Activated CD4-positive, alpha-beta T cell treated with anti-CD3 and anti-CD28 coated beads for 24 hours (primary cell): ENCODE results near the gene COG5.

Experiments used
- DNase-seq, 2 donors: peaks; one replicate each; pipeline ENCODE4 v3.0.0-alpha.2; 2020; ENCODE audit warnings: low read depth in 2 of 2

The COG5 gene

GRCh38 chr7:107332488-107333269, 231.0 kb downstream of the COG5 start:
- DNase-seq = no peak

- DNase-seq = no peak
These were observed 233.2 kb downstream of the COG5 start for GRCh38 chr7:107330478-107330877.

DNA sequence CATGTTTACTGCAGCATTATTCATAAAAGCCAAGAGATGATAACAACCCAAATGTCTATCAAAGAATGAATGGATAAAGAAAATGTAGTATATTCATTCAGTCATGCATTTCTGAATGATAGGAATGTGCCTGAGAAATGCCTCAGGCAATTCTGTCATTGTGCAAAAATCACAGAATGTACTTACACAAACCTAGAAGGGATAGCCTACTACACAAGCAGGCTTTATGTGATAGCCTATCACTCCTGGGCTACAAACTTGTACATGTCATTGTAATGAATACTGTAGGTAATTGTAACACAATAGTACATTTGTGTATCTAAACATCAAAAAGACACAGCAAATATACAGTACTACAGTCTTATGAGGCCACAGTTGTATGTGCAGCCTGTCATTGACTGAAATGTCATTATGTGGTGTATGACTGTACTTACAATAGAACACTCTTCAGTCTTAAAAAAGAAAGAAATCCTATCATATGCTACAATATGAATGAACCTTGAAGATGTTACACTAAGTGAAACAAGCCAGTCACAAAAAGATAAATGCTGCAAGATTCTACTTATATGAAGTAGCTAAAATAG, 235.6 kb downstream of the COG5 start:
- no peak for DNase-seq

- no peak for DNase-seq
These were observed 237.7 kb downstream of the COG5 start for GRCh38 chr7:107326061-107326460.

GRCh38 chr7:107322015-107322414, 241.7 kb downstream of the COG5 start:
- no peak for DNase-seq

GRCh38 chr7:107321611-107322010, 242.1 kb downstream of the COG5 start:
- DNase-seq = no peak

DNA sequence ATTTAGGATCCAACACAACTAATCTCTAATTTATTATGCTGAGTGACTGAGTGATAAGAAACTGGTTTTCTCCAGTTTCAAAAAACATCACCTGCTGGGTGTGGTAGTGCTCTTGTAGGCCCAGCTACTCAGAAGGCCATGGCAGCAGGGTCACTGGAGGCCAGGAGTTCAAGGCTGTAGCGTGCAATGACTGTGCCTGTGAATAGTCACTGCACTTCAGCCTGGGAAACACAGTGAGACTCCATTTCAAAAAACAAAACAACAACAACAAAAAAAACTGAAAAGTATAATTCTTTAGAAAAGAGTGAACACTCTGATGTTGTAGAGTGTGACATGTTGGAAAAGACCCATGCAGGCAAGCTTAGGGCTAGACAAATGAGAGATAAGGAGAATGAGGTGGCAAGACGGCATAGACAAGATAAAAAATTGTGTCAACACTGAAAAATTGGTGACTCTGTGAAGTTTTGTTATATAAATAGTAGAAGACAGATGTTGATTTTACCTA, 243.9 kb downstream of the COG5 start:
- no peak for DNase-seq

GRCh38 chr7:107318523-107319160, 245.1 kb downstream of the COG5 start:
- DNase-seq = no peak

DNA sequence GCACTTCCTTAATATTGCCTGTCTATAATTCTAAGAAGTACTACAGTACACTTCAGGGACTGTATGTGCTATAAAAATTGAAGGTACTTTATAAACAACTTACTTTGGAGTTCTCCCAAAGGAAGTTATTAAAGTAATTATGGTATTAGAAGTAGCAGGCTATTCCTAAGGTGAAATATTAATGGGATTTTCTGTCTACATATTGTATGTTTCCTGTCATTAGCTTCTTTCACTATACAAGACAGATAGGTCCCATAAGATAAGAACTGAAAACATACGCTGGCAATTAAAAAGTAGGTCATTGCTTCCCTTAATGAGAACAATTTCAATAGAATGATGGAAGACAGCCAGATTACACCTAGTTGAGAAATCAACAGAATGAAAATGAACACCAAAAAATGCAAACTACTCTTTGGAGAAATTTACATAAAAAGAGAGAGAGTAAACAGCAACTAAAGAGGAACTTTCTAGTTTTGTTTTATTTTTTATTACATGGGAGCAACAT, 248.0 kb downstream of the COG5 start:
- no peak for DNase-seq

- no peak for DNase-seq
These were observed 250.4 kb downstream of the COG5 start for GRCh38 chr7:107313355-107313754.

DNA sequence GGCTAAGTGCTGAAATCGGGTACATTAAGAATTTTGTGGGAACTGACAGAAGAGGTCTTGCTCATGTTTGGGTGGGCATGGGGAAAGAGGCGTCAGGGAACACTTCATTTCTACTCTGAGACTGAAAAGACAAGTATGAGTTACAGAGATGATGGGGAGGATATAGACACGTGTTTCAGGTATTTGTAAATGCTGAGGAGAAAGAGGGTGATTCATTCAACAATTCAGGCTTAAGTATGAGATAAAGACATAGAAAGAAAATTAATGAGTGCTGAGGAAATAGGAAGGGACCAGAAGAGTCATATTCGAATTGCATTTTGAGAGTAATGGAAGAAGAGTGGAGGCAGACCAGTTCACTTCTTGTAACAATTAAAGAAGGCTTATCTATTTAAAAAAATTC, 251.3 kb downstream of the COG5 start:
- no peak for DNase-seq

DNA sequence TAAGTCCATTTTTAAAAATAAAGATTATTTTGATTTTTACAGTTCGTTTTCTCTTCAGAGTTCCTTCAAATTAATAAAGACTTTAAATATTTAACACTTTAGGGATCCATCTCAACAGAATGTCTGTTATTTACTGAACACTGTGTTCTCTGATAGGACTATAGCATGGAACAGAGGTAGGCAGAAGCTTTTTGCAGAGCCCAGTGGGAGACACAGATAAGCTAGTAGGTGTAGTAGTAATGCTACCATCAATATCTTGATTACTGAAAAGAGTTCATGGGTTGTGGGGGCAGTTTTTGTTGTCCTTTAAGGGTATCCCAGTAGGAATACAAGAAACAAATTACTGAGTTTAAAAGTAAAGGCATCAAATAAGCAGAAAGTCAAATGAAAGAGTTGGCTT, 254.4 kb downstream of the COG5 start:
- DNase-seq = no peak

DNA sequence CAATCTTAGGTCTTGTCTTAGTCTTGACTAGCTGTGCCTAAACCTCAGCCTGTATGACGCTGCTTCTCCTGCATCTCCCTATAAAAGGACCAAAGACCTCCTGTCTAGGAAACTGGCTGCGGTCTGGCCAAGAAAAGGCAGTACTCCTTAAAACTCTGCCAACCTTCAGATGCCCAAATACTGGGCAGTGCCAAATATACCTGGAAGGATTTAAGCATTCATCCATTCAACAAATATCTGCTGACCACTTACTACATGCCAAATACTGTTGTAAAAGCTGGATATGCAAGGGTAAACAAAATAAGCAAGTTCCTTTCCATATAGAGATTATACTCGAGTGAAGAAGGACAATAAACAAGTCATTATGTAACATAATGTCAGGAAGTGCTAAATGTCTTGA, 259.1 kb downstream of the COG5 start:
- no peak for DNase-seq

DNA sequence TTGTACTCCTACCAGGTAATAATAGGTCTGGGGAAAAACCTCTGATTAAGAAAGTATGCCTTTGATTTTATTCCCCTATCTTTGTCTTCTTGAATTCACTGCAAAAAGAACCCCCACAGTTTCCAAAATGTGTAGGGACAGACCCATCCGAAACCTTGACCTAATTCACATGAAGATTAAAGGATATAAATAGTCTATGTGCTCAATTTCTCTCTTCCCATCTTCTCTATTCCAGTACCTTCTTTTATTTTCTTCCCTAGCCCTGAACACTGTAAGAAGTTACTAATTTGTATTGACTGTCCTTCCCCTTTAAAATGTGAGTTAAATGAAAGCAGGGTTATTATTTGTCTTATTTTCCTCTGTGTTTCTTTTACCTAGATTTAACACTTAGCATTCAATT, 259.7 kb downstream of the COG5 start:
- no peak for DNase-seq

DNA sequence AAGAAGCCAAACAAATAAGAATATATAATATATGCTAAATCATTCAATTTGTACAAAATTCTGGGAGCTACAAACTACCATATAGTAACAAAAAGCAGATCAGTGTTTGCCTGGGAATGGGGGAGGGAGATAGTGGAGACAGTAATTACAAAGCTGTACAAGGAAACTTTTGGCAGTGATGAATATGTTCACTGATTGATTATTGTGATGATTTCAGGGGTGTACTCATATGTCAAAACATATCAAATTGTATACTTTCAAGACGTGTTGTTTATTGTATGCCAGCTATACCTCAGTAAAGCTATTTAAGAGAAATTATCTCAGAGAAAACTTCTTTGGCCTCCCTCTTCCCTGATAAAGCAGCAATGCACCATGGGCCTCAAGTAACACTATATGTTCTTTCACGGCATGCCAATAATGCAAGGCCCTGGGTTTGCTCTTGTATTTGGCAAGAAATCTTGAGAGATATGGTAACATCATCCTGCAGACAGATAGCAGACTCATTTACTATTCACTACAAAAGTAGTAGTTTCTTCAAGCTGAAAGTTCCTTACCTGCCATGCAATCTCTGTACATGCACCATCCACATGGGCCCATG, 261.4 kb downstream of the COG5 start:
- no peak for DNase-seq

- no peak for DNase-seq
These were observed 269.5 kb downstream of the COG5 start for GRCh38 chr7:107294182-107294581.

- DNase-seq = no peak
These were observed 271.1 kb downstream of the COG5 start for GRCh38 chr7:107292591-107292990.

DNA sequence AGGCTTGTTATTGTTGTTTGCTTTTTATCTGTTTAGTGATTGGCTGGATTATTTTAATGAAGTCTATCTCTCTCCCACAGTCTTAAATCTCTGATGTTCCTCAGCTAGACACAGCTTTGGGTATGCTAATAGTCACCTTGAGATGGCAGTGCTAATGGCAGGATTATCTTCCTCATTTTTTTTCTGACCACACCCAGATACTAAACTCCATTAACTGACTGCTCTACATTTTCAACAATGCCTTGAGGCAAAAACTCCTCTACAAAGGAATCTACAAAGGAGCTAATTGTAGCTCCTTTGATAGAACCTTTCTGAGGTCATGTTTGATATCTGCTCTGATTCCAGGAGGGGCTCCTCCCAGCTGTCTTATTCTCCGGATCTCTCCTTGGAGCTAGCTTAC, 272.3 kb downstream of the COG5 start:
- no peak for DNase-seq

DNA sequence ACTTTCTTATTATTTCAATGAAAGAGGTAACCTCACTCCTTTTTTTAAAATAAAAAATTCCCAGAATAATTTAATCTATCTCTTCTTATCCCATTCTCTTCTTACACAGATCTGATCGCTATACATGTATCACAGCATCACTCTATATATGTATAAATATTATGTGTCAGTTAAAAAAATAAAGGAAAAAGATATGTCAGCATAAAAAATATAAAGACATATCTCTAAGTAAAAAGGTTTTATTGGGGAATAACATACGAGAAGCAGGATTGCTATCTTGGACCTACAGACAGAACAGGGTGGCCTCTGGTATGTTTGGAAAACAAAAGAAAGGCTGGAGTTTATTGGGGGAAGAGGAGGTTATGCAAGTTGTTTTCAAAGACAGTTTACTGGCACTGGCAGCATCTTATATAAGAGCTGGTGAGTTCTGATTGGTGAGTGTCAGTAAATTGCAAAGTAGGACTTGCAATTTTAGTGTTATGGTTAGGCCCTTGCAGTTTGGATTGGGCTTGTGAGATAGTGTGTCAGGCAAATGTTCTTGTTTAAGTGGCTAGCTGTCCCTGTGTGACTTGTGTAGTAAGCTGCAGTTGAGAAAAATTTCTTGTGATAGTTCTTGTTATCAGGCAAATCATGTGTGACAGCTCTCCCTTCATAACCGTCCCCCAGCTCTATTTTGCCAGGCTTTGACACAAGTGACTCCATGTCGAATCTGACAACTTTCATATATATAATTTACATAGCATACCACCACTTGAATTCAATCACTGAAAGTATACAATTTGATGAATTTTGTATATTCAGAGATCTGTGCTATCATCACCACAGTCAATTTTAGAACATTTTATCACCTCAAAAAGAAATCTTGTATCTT, 276.7 kb downstream of the COG5 start:
- no peak for DNase-seq

GRCh38 chr7:107284911-107285479, 278.7 kb downstream of the COG5 start:
- no peak for DNase-seq

DNA sequence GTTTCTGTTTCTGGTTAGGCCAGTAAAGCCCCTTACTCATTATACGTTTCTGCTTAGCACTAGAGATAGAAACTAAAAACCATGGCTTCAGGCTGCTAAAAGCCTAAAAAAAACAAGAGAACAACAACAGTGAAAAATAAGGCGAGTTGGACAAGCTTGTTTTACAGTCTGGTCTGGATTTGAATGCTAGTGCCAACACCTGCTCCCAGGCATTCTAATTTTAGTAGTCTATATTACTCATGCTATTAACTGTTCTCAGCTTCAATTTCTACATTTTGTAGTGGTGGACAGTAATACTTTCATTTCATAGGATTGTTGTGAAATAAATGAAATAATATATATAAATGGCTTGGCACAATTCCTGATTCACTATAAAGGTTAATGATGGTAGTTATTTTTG, 286.4 kb downstream of the COG5 start:
- no peak for DNase-seq
